ENCODE data around the gene TBC1D22A.

DNA sequence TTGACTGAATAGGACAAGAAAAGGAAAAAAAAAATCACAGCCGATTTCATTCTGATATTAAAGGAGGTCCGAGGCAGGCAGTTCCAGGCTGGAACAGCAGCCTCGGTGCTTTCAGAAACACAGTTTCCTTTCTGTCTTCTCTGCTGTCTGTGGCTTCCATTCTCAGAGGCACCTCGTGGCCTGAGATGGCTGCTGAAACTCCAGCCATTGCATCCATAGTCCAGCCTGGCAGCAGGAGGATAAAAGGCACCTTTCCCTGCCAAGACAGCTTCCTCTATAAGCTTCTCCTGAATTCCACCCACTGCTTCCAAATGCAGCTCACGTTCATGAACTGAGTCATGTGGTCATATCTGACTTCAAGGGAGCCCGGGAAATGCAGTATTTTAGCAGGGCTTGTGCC, 390.5 kb downstream of the TBC1D22A start:
- TF ChIP-seq ZFP30 (CRISPR knock-in tag; IDR thresholded peaks at IDR 0.05), result no peak
- TF ChIP-seq, protein P1, sequence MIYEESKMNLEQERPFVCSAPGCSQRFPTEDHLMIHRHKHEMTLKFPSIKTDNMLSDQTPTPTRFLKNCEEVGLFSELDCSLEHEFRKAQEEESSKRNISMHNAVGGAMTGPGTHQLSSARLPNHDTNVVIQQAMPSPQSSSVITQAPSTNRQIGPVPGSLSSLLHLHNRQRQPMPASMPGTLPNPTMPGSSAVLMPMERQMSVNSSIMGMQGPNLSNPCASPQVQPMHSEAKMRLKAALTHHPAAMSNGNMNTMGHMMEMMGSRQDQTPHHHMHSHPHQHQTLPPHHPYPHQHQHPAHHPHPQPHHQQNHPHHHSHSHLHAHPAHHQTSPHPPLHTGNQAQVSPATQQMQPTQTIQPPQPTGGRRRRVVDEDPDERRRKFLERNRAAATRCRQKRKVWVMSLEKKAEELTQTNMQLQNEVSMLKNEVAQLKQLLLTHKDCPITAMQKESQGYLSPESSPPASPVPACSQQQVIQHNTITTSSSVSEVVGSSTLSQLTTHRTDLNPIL (CRISPR knock-in tag; IDR thresholded peaks at IDR 0.05; ENCODE audit: low read depth), result no peak
- TF ChIP-seq, protein P2, sequence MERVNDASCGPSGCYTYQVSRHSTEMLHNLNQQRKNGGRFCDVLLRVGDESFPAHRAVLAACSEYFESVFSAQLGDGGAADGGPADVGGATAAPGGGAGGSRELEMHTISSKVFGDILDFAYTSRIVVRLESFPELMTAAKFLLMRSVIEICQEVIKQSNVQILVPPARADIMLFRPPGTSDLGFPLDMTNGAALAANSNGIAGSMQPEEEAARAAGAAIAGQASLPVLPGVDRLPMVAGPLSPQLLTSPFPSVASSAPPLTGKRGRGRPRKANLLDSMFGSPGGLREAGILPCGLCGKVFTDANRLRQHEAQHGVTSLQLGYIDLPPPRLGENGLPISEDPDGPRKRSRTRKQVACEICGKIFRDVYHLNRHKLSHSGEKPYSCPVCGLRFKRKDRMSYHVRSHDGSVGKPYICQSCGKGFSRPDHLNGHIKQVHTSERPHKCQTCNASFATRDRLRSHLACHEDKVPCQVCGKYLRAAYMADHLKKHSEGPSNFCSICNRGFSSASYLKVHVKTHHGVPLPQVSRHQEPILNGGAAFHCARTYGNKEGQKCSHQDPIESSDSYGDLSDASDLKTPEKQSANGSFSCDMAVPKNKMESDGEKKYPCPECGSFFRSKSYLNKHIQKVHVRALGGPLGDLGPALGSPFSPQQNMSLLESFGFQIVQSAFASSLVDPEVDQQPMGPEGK (CRISPR knock-in tag; IDR thresholded peaks at IDR 0.05; ENCODE audit: borderline replicate concordance), result no peak
- no peak for TF ChIP-seq BACH2 (CRISPR knock-in tag; IDR thresholded peaks at IDR 0.05; ENCODE audit: borderline replicate concordance)
- TF ChIP-seq ZNF70 (CRISPR knock-in tag; IDR thresholded peaks at IDR 0.05), result no peak
- no peak for TF ChIP-seq ARNTL (CRISPR knock-in tag; IDR thresholded peaks at IDR 0.05; ENCODE audit: borderline replicate concordance, low read depth)
- TF ChIP-seq RARB (CRISPR knock-in tag; IDR thresholded peaks at IDR 0.05), result no peak
- TF ChIP-seq GLIS3 (CRISPR knock-in tag; IDR thresholded peaks at IDR 0.05), result no peak
- TF ChIP-seq PPARA (CRISPR knock-in tag; IDR thresholded peaks at IDR 0.05; ENCODE audit: borderline replicate concordance), result no peak
- TF ChIP-seq, protein P3, sequence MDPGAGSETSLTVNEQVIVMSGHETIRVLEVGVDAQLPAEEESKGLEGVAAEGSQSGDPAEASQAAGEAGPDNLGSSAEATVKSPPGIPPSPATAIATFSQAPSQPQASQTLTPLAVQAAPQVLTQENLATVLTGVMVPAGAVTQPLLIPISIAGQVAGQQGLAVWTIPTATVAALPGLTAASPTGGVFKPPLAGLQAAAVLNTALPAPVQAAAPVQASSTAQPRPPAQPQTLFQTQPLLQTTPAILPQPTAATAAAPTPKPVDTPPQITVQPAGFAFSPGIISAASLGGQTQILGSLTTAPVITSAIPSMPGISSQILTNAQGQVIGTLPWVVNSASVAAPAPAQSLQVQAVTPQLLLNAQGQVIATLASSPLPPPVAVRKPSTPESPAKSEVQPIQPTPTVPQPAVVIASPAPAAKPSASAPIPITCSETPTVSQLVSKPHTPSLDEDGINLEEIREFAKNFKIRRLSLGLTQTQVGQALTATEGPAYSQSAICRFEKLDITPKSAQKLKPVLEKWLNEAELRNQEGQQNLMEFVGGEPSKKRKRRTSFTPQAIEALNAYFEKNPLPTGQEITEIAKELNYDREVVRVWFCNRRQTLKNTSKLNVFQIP (CRISPR knock-in tag; IDR thresholded peaks at IDR 0.05; ENCODE audit: borderline replicate concordance, low read depth), result no peak
